Stromal cell of bone marrow (primary cell): ENCODE measurements around the gene CCDC154.

Experiments used
- DNase-seq: peaks from one replicate; pipeline ENCODE4 v3.0.0-alpha.2; 2012; ENCODE audit warnings: low read depth

CCDC154 gene

DNA sequence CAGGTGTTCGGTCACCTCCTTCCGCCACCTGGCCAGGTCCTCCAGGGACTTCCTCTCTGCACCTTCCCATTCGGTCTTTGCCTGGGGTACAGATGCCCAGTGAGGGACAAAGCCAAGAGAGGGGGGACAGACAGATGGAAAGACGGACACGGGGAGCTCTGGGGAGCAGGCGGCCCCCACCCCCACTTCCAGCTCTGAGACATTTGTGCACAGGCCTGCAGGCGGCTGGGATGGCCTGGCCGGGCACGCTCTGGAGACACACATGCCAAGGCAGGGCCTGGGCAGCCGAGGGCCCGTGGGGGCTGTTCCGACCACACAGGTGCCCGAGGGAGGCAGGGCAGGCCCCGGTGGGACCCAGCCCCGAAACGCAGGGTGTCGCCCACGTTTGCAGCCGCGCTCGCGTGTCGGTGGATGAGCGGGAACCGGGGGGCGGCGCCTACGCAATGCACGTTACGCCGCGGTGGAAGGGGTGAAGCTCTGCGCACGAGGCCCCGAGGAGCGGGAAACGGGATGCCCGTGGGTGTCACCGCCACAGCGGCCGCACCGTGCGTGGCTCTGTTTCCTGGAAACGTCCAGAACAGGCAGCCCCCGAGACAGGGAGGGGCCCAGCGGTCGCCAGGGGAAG lies 7.5 kb downstream of the CCDC154 start:
- DNase-seq: no peak

DNA sequence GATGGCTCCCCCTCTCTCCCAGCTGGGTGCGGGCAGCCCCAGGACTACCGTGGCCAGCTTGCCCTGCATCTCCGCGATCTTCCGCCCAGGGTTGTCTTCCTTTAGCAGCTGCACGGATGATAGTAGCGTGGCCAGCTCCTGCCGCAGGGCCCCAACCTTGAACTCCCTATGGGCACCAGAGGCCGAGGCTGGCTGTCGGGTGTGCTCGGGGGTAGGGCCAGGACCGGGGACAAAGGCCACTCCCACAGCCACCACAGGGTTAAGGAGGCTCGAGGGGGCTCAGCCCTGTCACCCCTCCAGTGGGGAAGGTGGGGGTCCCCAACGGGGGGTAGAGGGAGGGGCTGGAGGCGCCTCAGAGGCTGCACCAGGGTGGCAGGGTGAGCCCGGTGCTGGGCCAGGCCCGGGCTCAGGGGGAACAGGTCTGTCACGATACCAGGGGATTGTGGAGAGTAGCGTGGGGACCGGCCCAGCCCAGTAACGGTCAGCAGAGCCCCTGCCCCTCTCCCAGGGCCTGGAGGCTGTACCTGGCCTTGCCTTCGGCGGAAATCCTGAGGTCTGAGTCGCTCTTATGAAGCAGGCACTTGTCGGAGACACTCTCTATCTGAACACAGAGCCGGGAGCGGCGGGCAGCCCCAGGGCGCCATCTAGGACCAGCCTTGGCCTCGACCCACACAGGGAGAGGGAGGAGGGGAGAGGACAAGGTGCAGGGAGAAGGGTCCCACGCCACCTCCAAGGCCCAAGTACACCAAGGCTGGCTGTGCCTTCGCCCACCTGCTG lies 8.2 kb downstream of the CCDC154 start:
- DNase-seq: no peak

DNA sequence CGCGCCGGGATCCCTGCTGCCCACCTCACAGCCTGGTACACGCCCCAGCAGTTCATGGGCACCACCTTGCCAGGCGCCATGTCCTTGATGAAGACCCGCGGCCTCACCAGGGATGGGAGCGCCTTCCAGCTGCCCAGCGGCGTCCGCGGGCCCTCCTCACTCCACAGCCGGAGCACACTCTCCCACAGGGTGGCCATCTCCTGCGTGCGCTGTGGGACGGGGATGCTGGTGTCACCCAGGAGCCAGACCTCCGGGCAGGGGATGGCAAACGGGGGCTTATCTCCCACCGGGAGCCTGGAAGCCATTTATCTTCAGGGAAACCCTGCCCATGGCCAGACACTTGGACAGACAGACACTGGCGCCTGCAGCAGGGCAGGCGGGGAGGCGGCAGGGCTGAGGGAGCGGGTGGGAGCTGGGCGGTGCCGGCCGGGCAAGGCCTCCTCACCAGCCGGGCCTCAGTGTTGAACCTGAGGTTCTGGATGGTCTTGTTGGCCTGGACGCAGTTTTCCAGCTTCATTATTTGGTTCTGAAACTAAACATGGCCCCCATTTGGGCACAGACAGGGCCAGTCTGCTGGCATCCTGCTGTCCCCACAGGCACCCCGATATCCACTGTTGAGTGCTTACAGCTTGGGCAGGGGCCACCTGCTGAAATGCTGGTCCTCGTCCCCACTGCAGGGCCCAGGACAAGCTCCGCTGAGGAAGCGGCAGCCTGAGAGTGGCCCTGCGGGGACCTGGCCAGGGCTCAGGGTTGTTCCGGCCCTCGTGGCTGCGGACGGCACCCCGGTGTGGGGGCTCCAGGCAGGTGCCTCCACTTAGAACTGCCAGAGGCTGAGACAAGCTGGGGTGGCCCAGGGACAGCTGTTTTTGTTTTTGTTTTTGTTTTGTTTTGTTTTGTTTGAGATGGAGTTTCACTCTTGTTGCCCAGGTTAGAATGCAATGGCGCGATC lies 9.4 kb downstream of the CCDC154 start:
- DNase-seq: no peak

DNA sequence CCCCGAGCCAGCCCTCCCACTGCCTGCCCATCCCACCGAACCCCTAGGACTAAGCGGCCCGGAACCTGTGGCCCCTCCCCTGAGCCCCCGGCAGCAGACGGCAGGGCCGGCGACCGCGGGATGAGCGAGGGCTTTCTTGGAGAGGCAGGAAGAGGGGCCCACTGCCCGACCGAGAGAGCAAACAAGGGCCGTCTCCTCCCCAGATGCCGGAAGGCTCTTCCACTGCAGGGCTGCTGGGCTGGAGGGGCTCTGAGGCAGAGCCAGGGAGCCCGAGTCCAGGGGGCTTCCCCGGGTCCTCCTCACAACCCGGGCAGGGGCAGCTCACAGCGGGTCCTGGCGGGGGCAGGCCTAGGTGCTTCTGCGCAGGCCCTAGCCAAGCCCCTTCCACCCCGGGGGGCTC lies 10.6 kb downstream of the CCDC154 start:
- DNase-seq: no peak

DNA sequence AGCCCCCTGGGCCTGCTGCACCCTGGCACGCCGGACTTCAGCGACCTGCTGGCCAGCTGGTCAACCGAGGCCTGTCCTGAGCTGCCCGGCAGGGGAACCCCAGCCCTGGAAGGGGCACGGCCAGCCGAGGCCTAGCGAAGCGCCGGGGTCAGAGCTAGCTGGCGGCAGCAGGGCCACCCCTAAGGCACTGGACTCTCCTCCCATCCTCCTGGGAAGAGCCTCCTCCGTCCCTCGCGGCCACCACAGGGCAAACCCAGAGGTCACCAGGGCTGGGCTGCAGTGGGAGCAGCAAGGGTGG lies 11.1 kb downstream of the CCDC154 start:
- DNase-seq: no peak

DNA sequence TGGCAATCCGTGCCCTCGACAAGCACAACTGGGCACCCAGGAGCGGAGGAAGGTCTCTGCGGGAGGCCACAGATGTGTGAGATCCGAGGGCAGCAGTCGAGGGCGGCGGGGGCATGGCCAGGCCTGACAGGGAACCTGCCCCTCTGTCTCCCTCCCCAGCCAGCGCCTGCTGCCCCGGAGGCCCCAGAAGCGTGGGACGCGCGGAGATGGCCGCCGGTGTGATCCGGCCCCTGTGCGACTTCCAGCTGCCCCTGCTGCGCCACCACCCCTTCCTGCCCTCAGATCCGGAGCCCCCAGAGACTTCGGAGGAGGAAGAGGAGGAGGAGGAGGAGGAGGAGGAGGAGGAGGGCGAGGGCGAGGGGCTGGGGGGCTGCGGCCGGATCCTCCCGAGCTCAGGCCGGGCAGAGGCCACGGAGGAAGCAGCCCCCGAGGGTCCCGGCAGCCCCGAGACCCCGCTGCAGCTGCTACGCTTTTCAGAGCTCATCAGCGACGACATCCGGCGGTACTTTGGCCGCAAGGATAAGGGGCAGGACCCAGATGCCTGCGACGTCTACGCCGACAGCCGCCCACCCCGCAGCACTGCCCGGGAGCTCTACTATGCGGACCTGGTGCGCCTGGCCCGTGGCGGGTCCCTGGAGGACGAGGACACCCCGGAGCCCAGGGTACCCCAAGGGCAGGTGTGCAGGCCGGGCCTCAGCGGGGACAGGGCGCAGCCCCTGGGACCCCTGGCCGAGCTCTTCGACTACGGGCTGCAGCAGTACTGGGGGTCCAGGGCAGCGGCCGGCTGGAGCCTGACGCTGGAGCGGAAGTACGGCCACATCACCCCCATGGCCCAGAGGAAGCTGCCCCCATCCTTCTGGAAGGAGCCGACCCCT lies 11.7 kb downstream of the CCDC154 start:
- DNase-seq: no peak

DNA sequence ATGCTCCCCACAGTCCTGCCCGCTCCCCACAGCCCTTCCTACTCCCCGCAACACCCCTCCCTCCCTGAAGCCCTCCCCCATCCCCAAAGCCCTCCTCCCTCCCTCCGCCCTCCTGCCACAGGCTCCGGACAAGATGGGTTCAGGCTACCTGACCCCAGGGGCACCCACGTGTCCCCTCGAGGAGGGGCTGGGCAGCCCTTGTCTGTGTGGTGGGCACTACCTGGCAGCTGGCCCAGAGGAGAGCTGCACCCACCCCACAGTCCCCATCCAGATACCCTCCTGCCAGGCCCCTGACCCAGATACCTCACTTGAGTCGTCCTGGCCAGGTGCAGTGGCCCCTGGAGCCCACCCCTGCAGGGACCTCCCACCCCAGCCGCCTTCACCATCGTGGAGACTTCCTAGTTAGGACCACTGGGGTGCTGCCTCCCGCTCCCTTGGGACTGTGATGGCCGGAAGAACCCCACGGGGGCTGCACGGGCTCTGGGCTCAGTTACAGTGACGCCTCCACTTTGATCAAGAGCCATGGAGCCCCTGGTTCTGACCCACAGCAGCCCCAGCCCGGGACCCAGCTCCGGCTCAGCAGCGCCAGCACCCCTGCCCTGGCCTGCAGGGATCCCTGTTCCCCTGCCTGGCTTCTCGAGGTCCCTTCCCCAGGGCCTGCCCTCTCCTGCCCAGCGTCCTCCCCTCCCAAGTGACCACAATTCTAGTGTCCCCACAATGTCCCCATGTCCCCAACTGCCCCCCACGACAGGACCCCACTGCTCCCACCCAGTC lies 12.7 kb downstream of the CCDC154 start:
- no peak for DNase-seq

DNA sequence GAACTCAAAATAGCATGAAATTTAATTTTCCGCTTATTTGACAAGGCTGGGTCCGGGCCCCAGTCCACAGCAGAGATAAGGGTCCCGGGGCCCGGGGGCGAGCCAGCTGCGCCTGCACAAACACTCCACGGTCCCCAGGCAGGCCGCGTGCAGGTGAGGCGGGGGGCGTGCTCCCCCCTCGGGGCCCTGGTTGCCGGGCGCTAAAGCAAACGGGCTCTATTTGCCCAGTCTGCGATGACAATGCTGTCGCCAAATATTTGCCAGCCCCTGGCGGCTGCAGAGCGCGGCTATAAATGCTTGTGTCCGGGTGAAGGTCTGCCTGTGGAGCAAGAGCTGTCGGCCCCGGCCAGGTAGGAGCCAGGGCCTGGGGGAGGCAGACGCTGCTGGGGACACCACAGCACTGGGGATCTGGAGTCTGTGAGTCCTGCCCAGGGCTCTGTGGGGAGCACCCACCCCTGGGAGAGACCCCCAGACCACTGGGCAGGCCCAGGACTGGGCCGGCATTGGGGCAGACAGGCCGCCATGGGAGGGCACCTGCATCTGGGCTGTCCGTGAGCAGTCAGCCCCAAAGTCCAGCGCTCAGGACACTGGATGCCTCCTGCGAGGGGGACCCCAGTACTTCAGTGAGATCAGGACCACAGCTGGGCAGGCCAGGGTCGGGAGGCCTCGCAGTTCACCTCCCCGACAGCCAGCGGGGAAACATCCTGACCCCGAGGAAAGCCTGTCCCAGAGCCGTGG lies 13.4 kb downstream of the CCDC154 start, which contains the start of gene PERCC1:
Gene PERCC1 (plus strand): TSS at position 320 of the 738 bp plus-strand sequence. CDS start 1,516 bp downstream, outside the sequence.
- DNase-seq: no peak

DNA sequence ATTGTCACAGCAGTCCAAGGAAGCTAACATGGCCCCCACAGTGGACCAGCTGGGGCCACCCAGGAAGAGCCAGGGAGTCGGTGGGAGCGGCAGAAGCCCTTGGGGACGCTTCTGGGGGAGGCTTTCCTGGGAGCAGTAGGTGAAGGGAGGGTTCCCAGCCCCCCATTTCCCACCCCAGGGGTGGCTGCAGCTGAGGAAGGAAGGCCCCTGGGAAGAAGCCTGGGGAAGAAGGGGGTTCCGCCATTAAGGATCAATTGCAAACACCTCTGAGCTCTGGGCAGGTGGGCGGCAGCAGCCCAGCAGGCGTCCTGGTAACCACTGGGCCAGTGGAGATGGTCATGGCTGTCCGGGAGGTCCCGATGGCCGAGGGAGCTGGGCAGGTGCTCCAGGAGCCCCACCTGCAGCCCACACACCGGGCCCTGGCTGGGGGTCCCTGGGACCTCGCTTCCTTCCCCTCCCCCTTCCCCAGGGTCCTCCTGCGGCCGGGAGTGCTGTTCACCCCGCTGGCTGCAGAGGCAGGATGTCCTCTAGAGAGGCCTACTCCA lies 14.1 kb downstream of the CCDC154 start:
- DNase-seq: no peak

DNA sequence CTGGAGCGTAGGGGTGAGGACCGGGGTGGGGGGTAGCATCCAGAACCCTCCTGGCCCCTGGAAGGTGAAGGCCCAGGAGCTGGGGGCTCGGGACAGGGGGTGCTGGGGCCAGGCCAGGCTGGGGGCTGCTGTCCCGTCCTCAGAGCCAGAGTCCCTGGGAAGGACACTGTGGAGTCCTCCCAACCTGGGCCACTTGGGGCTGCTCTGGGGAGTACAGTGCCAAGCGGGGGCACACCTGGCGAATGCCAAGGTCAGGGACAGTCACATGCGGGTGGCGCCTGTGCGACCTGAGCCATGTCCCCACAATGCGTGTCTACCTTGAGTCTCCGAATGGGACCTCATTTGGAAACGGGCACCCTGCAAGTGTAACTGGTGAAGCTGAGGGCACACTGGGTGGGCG lies 14.7 kb downstream of the CCDC154 start:
- no peak for DNase-seq

DNA sequence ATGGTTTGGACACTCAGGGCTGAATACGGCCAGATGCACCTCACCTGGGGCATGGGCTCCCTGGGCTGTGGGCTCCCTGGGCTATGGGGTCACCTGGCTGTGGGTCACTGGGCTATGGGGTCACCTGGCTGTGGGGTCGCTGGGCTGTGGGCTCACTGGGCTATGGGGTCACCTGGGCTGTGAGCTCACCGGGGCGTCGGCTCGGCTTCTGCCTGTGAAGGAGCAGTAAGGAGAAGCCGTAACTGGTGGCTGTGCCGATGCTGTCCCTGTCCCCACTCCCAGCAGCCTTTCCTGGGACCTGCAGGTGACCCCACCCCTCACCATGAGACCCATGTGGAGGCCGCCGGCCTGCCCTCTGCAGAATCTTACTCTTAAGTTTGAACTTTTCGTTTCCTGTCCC lies 15.3 kb downstream of the CCDC154 start:
- no peak for DNase-seq

DNA sequence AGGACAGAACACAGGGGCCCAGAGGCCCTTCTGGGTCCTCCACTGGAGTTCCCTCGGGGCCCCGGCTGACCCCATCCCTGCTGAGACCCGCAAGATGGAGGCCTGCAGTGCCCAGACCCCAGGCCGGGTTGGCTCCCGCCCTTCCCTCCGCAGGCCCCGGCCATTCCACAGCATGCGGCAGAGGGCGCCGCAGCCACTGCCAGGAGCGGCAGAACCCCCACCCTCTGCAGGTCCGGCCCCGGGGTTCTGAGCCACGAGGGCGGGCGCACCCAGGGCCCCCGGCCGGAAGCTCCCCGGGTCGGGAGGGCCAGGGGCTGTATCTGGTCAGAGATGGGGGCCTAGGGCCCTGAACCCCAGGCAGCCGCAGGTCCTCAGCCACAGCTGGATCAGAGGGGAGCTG lies 15.8 kb downstream of the CCDC154 start:
- DNase-seq: no peak

DNA sequence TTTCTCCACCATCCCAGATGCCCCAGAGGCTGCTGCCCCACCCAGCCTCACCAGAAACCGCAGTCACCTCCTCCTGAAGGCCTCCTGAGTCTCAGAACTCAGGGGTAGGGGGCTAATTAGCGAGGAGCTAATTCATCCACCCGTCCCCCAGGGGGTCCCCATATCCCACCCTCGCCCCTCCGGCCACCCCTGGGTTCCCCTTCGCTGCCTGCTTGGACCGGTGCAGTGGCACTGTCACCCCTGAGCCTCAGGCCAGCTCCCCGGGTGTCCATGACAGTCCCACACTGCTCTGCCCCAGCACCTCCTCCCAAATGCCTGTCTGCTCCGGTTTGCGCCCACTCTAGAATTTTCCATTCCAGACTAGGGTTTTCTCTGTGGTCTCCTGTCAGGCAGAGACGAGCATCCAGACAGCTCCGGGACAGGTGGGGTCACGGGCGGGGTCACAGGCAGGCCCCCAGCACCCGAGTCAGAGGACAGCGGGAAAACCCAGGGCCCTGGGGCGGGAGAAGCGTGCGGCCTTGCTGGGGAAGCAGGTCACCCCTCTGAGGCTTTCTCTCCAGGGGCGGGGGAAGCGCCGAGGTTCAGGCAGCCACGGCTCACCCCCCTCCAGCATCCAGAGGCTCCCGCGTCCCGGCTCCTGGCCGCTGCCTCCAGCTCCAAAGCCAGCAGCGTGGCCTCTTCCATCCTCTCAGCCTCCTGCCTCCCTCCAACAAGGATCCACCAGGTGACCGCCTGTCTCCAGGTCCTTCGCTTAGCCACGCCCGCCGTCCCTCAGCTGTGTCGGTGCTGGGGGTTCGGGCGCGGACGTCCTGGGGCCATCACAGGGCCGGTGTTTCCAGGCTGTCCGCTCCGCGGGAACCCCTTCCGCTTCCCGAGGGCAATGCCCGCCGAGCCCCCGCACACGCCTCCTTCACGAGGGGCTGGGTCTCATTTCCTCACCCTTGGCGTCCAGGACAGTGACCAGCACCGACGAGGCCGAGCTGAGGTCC lies 16.6 kb downstream of the CCDC154 start:
- DNase-seq: no peak

DNA sequence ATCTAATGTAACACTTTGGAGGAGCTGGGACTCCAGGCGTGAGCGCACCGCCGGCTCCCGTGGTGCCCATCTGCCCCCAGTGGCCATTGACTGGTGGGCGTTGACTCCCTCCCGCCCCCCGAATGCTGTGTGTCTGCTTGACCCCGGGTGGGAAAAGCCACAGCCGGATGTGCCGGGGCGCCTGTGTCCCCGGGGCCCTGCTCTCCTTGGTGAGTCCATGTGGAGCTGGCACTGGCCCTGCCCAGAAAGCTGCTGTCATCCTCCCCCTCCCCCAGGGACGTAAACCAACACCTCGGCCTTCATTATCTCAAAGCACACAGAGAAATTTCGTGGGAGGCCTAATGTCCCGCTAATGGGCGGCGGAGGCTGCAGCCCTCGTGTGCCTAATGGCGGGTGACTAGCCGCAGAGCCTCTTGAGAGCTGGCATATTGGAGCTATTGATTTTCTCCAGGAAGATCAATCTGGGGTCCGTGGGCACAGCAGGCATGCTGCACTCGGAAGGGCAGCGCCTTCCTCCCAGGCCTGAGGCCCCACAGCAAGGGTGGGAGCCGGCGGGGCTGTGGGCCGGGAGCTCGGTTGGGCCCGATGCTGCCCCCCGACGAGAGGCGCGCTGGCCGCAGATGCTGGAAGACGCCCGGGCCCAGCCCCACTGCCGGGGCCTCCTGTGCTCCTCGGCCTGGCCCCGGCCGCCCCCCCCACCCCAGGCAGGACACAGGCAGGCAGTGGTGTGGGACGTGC lies 17.5 kb downstream of the CCDC154 start:
- DNase-seq: no peak

DNA sequence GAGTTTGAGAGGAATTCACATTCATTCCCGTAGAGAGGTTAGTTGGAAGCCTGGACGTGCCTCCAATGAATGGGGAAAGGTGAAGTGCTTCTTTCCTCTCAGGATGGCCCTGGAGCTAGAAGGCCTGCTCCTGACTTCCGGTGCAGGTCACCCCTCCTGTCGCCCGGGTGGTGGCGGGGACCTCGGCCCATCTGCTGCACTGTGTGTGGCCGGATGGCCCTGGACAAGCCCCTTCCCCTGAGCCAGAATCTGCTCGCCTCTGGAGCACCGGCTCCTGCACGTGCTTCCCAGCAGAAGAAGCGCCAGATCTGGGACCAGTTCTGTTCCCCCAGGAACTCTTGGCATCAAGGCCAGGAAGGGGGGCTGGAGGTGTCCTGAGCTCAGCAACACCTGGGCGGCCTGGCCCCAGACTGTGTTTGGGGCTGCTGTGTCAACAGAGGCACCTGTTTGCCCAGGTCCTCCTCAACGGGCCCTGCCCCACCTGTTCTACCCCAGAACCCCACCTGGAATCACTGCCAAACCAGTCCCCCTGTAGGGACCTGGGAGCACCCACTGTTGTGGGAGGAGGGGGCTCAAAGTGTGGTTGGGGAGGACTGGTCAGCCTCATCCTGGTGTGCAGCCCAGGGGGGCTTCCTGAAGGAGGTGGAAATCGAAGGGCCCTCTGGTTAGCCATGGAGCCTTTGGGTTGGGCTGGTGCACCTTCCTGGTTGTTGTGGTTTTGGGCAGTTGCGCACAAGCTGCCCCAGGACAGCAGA lies 18.6 kb downstream of the CCDC154 start:
- DNase-seq: no peak

DNA sequence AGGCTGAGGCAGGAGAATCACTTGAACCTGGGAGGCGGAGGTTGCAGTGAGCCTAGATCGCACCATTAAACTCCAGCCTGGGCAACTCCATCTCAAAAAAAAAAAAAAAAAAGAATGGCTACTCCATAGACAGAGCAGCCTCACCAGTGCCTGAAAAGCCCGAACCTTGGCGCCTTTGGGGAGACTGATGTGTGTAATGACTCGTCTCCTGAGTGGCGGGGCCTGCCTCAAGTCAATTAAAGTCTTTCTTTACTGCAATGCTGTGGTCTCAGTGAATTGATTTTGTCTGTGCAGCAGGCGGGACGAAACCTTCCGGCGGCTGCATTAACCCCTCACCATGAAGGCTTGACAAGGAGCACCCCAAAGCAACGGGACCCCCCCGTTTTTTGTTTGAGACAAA lies 20.3 kb downstream of the CCDC154 start:
- no peak for DNase-seq

DNA sequence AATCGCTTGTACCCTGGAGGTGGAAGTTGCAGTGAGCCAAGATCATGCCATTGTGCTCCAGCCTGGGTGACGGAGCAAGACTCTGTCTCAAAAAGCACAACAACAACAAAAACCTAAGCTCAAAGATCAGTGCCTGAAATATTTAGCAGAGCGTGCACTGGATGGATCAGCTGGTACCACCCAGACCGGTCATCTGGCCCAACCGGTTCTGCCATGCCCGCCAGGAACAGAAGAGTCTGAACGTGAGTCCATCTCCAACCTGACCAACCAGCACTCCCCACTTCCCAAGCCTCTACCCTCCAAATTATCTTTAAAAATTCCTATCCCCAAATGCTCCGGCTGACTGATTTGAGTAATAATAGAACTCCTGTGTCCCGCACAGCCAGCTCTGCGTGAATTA lies 22.3 kb downstream of the CCDC154 start:
- no peak for DNase-seq
